H9 (cell line): ENCODE results near the gene KRTAP6-1. TPM values are rescaled to one million over a fixed set of nuclear protein-coding genes. Genes with fewer than 3 reads are reported as not detected.

Experiments
- DNase-seq: peaks from one replicate; pipeline ENCODE4 v3.0.0-alpha.2; 2017
- H2AFZ ChIP-seq: one replicate; pipeline ENCODE4 v1.6.1; 2013; ENCODE audit warnings: mild to moderate bottlenecking, low read length, control low read depth, moderate library complexity
- H2AK5ac ChIP-seq: 2 replicates; pipeline ENCODE4 v1.6.1; 2013; ENCODE audit warnings: low read length, control low read depth, mixed read lengths; ENCODE audit not compliant: insufficient read length
- H2BK120ac ChIP-seq: one replicate; pipeline ENCODE4 v1.6.1; 2013; ENCODE audit warnings: low read depth, mild to moderate bottlenecking, low read length, control low read depth, inconsistent platforms; ENCODE audit not compliant: poor library complexity, severe bottlenecking
- H2BK12ac ChIP-seq: 2 replicates; pipeline ENCODE4 v1.6.1; 2013; ENCODE audit warnings: low read length, control low read depth, mixed read lengths, low read depth; ENCODE audit not compliant: insufficient read length
- H2BK15ac ChIP-seq: 2 replicates; pipeline ENCODE4 v1.6.1; 2013; ENCODE audit warnings: low read depth, low read length, control low read depth
- H2BK20ac ChIP-seq: one replicate; pipeline ENCODE4 v1.6.1; 2013; ENCODE audit warnings: low read depth, mild to moderate bottlenecking, low read length, control low read depth, inconsistent platforms; ENCODE audit not compliant: poor library complexity, severe bottlenecking
- H2BK5ac ChIP-seq: 2 replicates; pipeline ENCODE4 v1.6.1; 2013; ENCODE audit warnings: low read length, control low read depth, mixed read lengths; ENCODE audit not compliant: insufficient read length
- H3K14ac ChIP-seq: 2 replicates; pipeline ENCODE4 v1.6.1; 2013; ENCODE audit warnings: low read length, control low read depth; ENCODE audit not compliant: insufficient read depth
- H3K18ac ChIP-seq: 2 replicates; pipeline ENCODE4 v1.6.1; 2013; ENCODE audit warnings: low read depth, mild to moderate bottlenecking, mixed read lengths, low read length, control low read depth; ENCODE audit not compliant: insufficient read length
- H3K23ac ChIP-seq: 2 replicates; pipeline ENCODE4 v1.6.1; 2013; ENCODE audit warnings: low read length, control low read depth, mixed read lengths, low read depth; ENCODE audit not compliant: insufficient read length
- H3K23me2 ChIP-seq: 2 replicates; pipeline ENCODE4 v1.6.1; 2013; ENCODE audit warnings: low read depth, mild to moderate bottlenecking, mixed read lengths, low read length, control low read depth; ENCODE audit not compliant: insufficient read length, poor library complexity, severe bottlenecking
- H3K27ac ChIP-seq: 2 replicates; pipeline ENCODE4 v1.5.1; 2013; ENCODE audit warnings: low read length, control low read depth, mixed read lengths, low read depth; ENCODE audit not compliant: insufficient read length
- H3K27me3 ChIP-seq: 2 replicates; pipeline ENCODE4 v1.6.1; 2013; ENCODE audit warnings: low read length, control low read depth, inconsistent platforms; ENCODE audit not compliant: insufficient read depth
- H3K4ac ChIP-seq: 2 replicates; pipeline ENCODE4 v1.6.1; 2013; ENCODE audit warnings: low read depth, mild to moderate bottlenecking, control low read depth, inconsistent platforms, low read length, moderate library complexity
- H3K4me1 ChIP-seq: 2 replicates; pipeline ENCODE4 v1.6.1; 2013; ENCODE audit warnings: low read length, control low read depth, inconsistent platforms; ENCODE audit not compliant: insufficient read depth
- H3K4me2 ChIP-seq: 2 replicates; pipeline ENCODE4 v1.6.1; 2013; ENCODE audit warnings: low read length, control low read depth, mixed read lengths; ENCODE audit not compliant: insufficient read length, insufficient read depth
- H3K56ac ChIP-seq: 2 replicates; pipeline ENCODE4 v1.6.1; 2013; ENCODE audit warnings: low read depth, mild to moderate bottlenecking, mixed read lengths, low read length, control low read depth; ENCODE audit not compliant: insufficient read length
- H3K79me1 ChIP-seq: 2 replicates; pipeline ENCODE4 v1.6.1; 2013; ENCODE audit warnings: low read depth, mild to moderate bottlenecking, moderate library complexity, low read length, control low read depth, inconsistent platforms; ENCODE audit not compliant: insufficient read depth, poor library complexity, severe bottlenecking
- H3K79me2 ChIP-seq: 2 replicates; pipeline ENCODE4 v1.6.1; 2013; ENCODE audit warnings: low read length, control low read depth, inconsistent platforms; ENCODE audit not compliant: insufficient read depth
- H3K9ac ChIP-seq: 2 replicates; pipeline ENCODE4 v1.6.1; 2013; ENCODE audit warnings: low read length, control low read depth, mixed read lengths; ENCODE audit not compliant: insufficient read length; ENCODE audit errors: extremely low read depth
- H3K9me3 ChIP-seq: one replicate; pipeline ENCODE4 v1.6.1; 2013; ENCODE audit warnings: low read depth, low read length, inconsistent platforms; ENCODE audit not compliant: control insufficient read depth
- H3T11ph ChIP-seq: one replicate; pipeline ENCODE4 v1.6.1; 2013; ENCODE audit warnings: mild to moderate bottlenecking, low read length, control low read depth, inconsistent platforms
- H4K20me1 ChIP-seq: one replicate; pipeline ENCODE4 v1.6.1; 2013; ENCODE audit not compliant: control insufficient read depth, insufficient read length, insufficient read depth
- H4K5ac ChIP-seq: 2 replicates; pipeline ENCODE4 v1.6.1; 2013; ENCODE audit warnings: low read depth, mild to moderate bottlenecking, mixed read lengths, low read length, control low read depth; ENCODE audit not compliant: insufficient read length
- H4K8ac ChIP-seq: replicated peaks from 2 replicates; pipeline ENCODE4 v1.6.1; 2013; ENCODE audit warnings: low read length, control low read depth, mixed read lengths, low read depth; ENCODE audit not compliant: insufficient read length
- H4K91ac ChIP-seq: 2 replicates; pipeline ENCODE4 v1.6.1; 2013; ENCODE audit warnings: low read depth, mild to moderate bottlenecking, moderate library complexity, mixed read lengths, low read length, control low read depth; ENCODE audit not compliant: insufficient read length
- H3K27ac Mint-ChIP-seq, 3 experiments: 2 replicates in 2 of 3; 3 replicates in 1 of 3; pipeline ENCODE4 v1.8.0; 2020 to 2021; ENCODE audit warnings: mixed read lengths in 3 of 3, mild to moderate bottlenecking in 1 of 3, moderate library complexity in 1 of 3
- H3K27me3 Mint-ChIP-seq: 2 replicates; pipeline ENCODE4 v1.8.0; 2021; ENCODE audit warnings: low read depth, mild to moderate bottlenecking, moderate library complexity, mixed read lengths
- H3K36me3 Mint-ChIP-seq, 3 experiments: 2 replicates in 2 of 3; 3 replicates in 1 of 3; pipeline ENCODE4 v1.8.0; 2020 to 2021; ENCODE audit warnings: low read depth in 3 of 3, mixed read lengths in 3 of 3; ENCODE audit not compliant: insufficient read depth in 1 of 3
- H3K4me1 Mint-ChIP-seq, 2 experiments: 2 replicates each; pipeline ENCODE4 v1.8.0; 2020; ENCODE audit warnings: mixed read lengths in 2 of 2
- H3K4me3 Mint-ChIP-seq, 2 experiments: 2 replicates in 1 of 2; 3 replicates in 1 of 2; pipeline ENCODE4 v1.8.0; 2020 to 2021; ENCODE audit warnings: mild to moderate bottlenecking in 2 of 2, mixed read lengths in 2 of 2, moderate library complexity in 1 of 2
- H3K9me3 Mint-ChIP-seq, 2 experiments: 2 replicates in 1 of 2; 3 replicates in 1 of 2; pipeline ENCODE4 v1.8.0; 2020; ENCODE audit warnings: mild to moderate bottlenecking in 2 of 2, mixed read lengths in 2 of 2, moderate library complexity in 1 of 2
- total RNA-seq: library from RNA; stranded (reverse); gene quantifications from 2 replicates; pipeline ENCODE4 v1.2.1, GENCODE V29; 2021
- TF ChIP-seq, protein P1 (sequence below): fragments of 200-600 bp; sonication (generic); conservative IDR thresholded peaks from 3 replicates; pipeline ENCODE4 v1.8.0; 2021; ENCODE audit warnings: antibody characterized with exemption, mild to moderate bottlenecking

The KRTAP6-1 gene
- total RNA-seq, 1 experiment from 2014 or later: not detected

GRCh38 chr21:30615199-30615598 lies 1.5 kb upstream of the KRTAP6-1 start:
- no peak overlapping the region for H3K4me3 Mint-ChIP-seq
- Histone ChIP-seq H3K79me2 (no peaks in the 10 kb centered on the region), H2BK12ac (no peak overlapping the region), H3K9ac (no peak overlapping the region), H4K20me1 (no peaks in the 10 kb centered on the region), H3K18ac (no peak overlapping the region), H3K9me3 (no peaks in the 10 kb centered on the region), H3K56ac (no peak overlapping the region), H3K79me1 (no peaks in the 10 kb centered on the region), H4K91ac (no peak overlapping the region), H2AK5ac (no peak overlapping the region), H3K4me2 (no peak overlapping the region), H3K23ac (no peak overlapping the region), H2BK120ac (no peak overlapping the region), H3T11ph (no peak overlapping the region), H3K23me2 (no peaks in the 10 kb centered on the region), H2BK15ac (no peak overlapping the region), H2BK20ac (no peak overlapping the region), H3K4ac (no peak overlapping the region), H3K4me1 (no peaks in the 10 kb centered on the region), H2AFZ (no peak overlapping the region), H3K14ac (no peak overlapping the region), H3K27me3 (no peaks in the 10 kb centered on the region), H3K27ac (no peak overlapping the region), H4K5ac (no peak overlapping the region), H4K8ac (no peak overlapping the region), H2BK5ac (no peak overlapping the region)
- no peaks in the 10 kb centered on the region; the same call in none of the 2 replicates for H3K27me3 Mint-ChIP-seq
- peaks cover 3 to 31% of the 10 kb centered on the region in 2 experiments; a peak in 4 of 5 replicates for H3K9me3 Mint-ChIP-seq
- H3K4me1 Mint-ChIP-seq: no peaks in the 10 kb centered on the region
- peaks cover 0 to 16% (median 5%) of the 10 kb centered on the region in 3 experiments; a peak in 5 of 7 replicates for H3K36me3 Mint-ChIP-seq
- H3K27ac Mint-ChIP-seq: no peak overlapping the region
- TF ChIP-seq, protein P1, sequence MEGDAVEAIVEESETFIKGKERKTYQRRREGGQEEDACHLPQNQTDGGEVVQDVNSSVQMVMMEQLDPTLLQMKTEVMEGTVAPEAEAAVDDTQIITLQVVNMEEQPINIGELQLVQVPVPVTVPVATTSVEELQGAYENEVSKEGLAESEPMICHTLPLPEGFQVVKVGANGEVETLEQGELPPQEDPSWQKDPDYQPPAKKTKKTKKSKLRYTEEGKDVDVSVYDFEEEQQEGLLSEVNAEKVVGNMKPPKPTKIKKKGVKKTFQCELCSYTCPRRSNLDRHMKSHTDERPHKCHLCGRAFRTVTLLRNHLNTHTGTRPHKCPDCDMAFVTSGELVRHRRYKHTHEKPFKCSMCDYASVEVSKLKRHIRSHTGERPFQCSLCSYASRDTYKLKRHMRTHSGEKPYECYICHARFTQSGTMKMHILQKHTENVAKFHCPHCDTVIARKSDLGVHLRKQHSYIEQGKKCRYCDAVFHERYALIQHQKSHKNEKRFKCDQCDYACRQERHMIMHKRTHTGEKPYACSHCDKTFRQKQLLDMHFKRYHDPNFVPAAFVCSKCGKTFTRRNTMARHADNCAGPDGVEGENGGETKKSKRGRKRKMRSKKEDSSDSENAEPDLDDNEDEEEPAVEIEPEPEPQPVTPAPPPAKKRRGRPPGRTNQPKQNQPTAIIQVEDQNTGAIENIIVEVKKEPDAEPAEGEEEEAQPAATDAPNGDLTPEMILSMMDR: no peak
- no peak for DNase-seq
